B cell (primary cell): ENCODE results near the gene NEU2. TPM values are rescaled to one million over a fixed set of nuclear protein-coding genes. Genes with fewer than 3 reads are reported as not detected.

ENCODE experiments used
- ATAC-seq: fragments of 200-7000 bp; cut with Tn5 transposase; one replicate; pipeline ENCODE4 v1.10.0; 2021; ENCODE audit warnings: low read depth, mild to moderate bottlenecking, moderate number of reproducible peaks, moderate library complexity
- CTCF ChIA-PET: fragments of 350-600 bp; sonication (Branson Sonifier 250); formaldehyde crosslinking; loops from one replicate; lab custom pipeline; 2021; ENCODE audit warnings: antibody characterized with exemption, inconsistent platforms; lab: Charles Lee
- POLR2A ChIA-PET: fragments of 350-600 bp; sonication (Branson Sonifier 250); formaldehyde crosslinking; loops from one replicate; lab custom pipeline; 2021; ENCODE audit warnings: antibody characterized with exemption; lab: Charles Lee
- DNase-seq: peaks from one replicate; pipeline ENCODE4 v3.0.0; 2013
- H2AFZ ChIP-seq: 2 replicates; pipeline ENCODE4 v1.6.1; 2012; ENCODE audit warnings: mild to moderate bottlenecking, low read depth, low read length; ENCODE audit not compliant: insufficient read depth, poor library complexity, severe bottlenecking
- H3K27ac ChIP-seq, 2 donors: 1 replicate in 1 of 2; 2 replicates in 1 of 2; pipeline ENCODE4 v1.5.1; 2012 to 2013; ENCODE audit warnings: low read length in 2 of 2, mild to moderate bottlenecking in 2 of 2, moderate library complexity in 1 of 2
- H3K27me3 ChIP-seq, 4 experiments: fragments of 200-600 bp in 1 of 4; sonication (generic) in 1 of 4; replicated peaks in 1 of 4; 1 replicate in 2 of 4; 2 replicates in 2 of 4; pipeline versions ENCODE4 v1.6.1 to v1.7.0; 2013 to 2016; ENCODE audit warnings: low read length in 3 of 4, mild to moderate bottlenecking in 2 of 4, mixed read lengths in 1 of 4, moderate library complexity in 1 of 4; ENCODE audit not compliant: insufficient read depth in 4 of 4, control insufficient read depth in 3 of 4; ENCODE audit errors: control extremely low read depth in 1 of 4
- H3K36me3 ChIP-seq, 2 experiments: replicated peaks in 1 of 2; 1 replicate in 1 of 2; 2 replicates in 1 of 2; pipeline versions ENCODE4 v1.6.1 to v1.7.1; 2013; ENCODE audit warnings: low read length in 1 of 2; ENCODE audit not compliant: insufficient read depth in 2 of 2, control insufficient read depth in 1 of 2; ENCODE audit errors: control extremely low read depth in 1 of 2, extremely low read depth in 1 of 2
- H3K4me1 ChIP-seq, 2 donors: fragments of 200-600 bp in 1 of 2; sonication (generic) in 1 of 2; 1 replicate in 1 of 2; 2 replicates in 1 of 2; pipeline versions ENCODE4 v1.5.1 to v1.6.1; 2013 to 2017; ENCODE audit warnings: low read length in 2 of 2; ENCODE audit not compliant: control insufficient read depth in 2 of 2, insufficient read depth in 2 of 2
- H3K4me2 ChIP-seq: replicated peaks from 2 replicates; pipeline ENCODE3; 2012; ENCODE audit warnings: mild to moderate bottlenecking, low read depth, low read length; ENCODE audit not compliant: poor library complexity, severe bottlenecking
- H3K4me3 ChIP-seq, 5 experiments: fragments of 200-600 bp in 1 of 5; sonication (generic) in 1 of 5; 1 replicate in 3 of 5; 2 replicates in 2 of 5; pipeline versions ENCODE4 v1.5.1 to v1.7.0; 2011 to 2016; ENCODE audit warnings: low read length in 4 of 5, mild to moderate bottlenecking in 4 of 5, low read depth in 2 of 5, control low read depth in 1 of 5, moderate library complexity in 1 of 5; ENCODE audit not compliant: insufficient read depth in 1 of 5; ENCODE audit errors: control extremely low read depth in 1 of 5, extremely low read depth in 1 of 5
- H3K79me2 ChIP-seq: fragments of 200-600 bp; sonication (generic); one replicate; pipeline ENCODE4 v1.6.0; 2016; ENCODE audit warnings: low read length; ENCODE audit not compliant: control insufficient read depth, insufficient read depth
- H3K9ac ChIP-seq: fragments of 200-600 bp; sonication (generic); 2 replicates; pipeline ENCODE4 v1.6.1; 2017; ENCODE audit warnings: mild to moderate bottlenecking, low read length, moderate library complexity
- H3K9me3 ChIP-seq, 3 donors: one replicate each; pipeline versions ENCODE4 v1.6.1 to v1.7.1; 2013; ENCODE audit warnings: low read length in 2 of 3; ENCODE audit not compliant: control insufficient read depth in 2 of 3, insufficient read depth in 1 of 3; ENCODE audit errors: control extremely low read depth in 1 of 3
- H4K20me1 ChIP-seq: 2 replicates; pipeline ENCODE4 v1.6.0; 2012; ENCODE audit warnings: mild to moderate bottlenecking, low read length; ENCODE audit not compliant: insufficient read depth, control insufficient read depth, poor library complexity, severe bottlenecking
- H3K27ac Mint-ChIP-seq: one replicate; pipeline ENCODE4 v1.8.0; 2021; ENCODE audit warnings: mixed read lengths
- H3K27me3 Mint-ChIP-seq: one replicate; pipeline ENCODE4 v1.8.0; 2021; ENCODE audit warnings: mixed read lengths
- H3K4me1 Mint-ChIP-seq: one replicate; pipeline ENCODE4 v1.8.0; 2021; ENCODE audit warnings: mixed read lengths
- H3K4me3 Mint-ChIP-seq: one replicate; pipeline ENCODE4 v1.8.0; 2021; ENCODE audit warnings: mixed read lengths
- H3K9me3 Mint-ChIP-seq: one replicate; pipeline ENCODE4 v1.8.0; 2022; ENCODE audit warnings: mixed read lengths; ENCODE audit not compliant: insufficient read depth
- CTCF ChIP-seq: fragments of 200-600 bp; IDR thresholded peaks from one replicate; pipeline ENCODE4 v1.8.0; 2022; ENCODE audit warnings: antibody characterized with exemption, mild to moderate bottlenecking
- EZH2 ChIP-seq: IDR thresholded peaks from 2 replicates; pipeline ENCODE4 v1.6.1; 2012; ENCODE audit warnings: borderline replicate concordance, low read depth, mild to moderate bottlenecking, moderate library complexity, low read length; ENCODE audit not compliant: insufficient read depth, poor library complexity, severe bottlenecking
- WGBS: methylation state at CpG from one replicate; pipeline ENCODE4 v1.1.5; 2013; ENCODE audit warnings: missing lambda C conversion rate; ENCODE audit not compliant: insufficient coverage; 5-methylcytosine and 5-hydroxymethylcytosine counted together
- intact Hi-C: fragments of 100-400 bp; cut with micrococcal nuclease; formaldehyde crosslinking; loops from one replicate; pipeline ENCODE4 v1.10.0; 2022
- polyA plus RNA-seq: library from polyadenylated mRNA; depleted of rRNA; stranded (reverse); fragments of >200 nt; gene quantifications from 2 replicates; pipeline ENCODE4 v1.2.3, GENCODE V29; 2012
- total RNA-seq, 2 donors: library from RNA; stranded (reverse); fragments of 120-200 nt in 1 of 2; gene quantifications; 1 replicate in 1 of 2; 2 replicates in 1 of 2; pipeline versions ENCODE4 v1.2.3 to v1.2.4, GENCODE V29; 2013 to 2022

NEU2 gene
- total and polyA plus RNA-seq, 2 donors (not counting 1 experiment from before 2014, with no cell fraction given) = not detected

GRCh38 chr2:233006648-233007047 is 25.8 kb upstream of the NEU2 start:
- H2AFZ ChIP-seq = no peak overlapping the region
- TF ChIP-seq EZH2 (no peak), CTCF (no peak)
- H3K4me2 ChIP-seq = no peak overlapping the region
- H3K9me3 Mint-ChIP-seq = no peaks in the 10 kb centered on the region
- peaks cover 10% of the 10 kb centered on the region for H3K27me3 Mint-ChIP-seq
- WGBS = no CpG with 5 or more reads among the region's 6 CpGs
- no peak overlapping the region for H3K27ac Mint-ChIP-seq
- H3K4me3 Mint-ChIP-seq = no peak overlapping the region
- no peaks in the 10 kb centered on the region for H3K36me3 ChIP-seq
- H3K27ac ChIP-seq = no peak overlapping the region
- no peaks in the 10 kb centered on the region for H3K27me3 ChIP-seq
- no peak overlapping the region for H3K9ac ChIP-seq
- H3K4me1 Mint-ChIP-seq = peaks cover under 1% of the 10 kb centered on the region
- H4K20me1 ChIP-seq = no peaks in the 10 kb centered on the region
- peaks cover under 1 to 2% of the 10 kb centered on the region in 2 donors for H3K4me1 ChIP-seq
- no peaks in the 10 kb centered on the region for H3K9me3 ChIP-seq
- H3K4me3 ChIP-seq = no peak overlapping the region
- no peaks in the 10 kb centered on the region for H3K79me2 ChIP-seq
- ATAC-seq (no peak), DNase-seq (no peak)
- intact Hi-C loops = no loop called here
- CTCF ChIA-PET = interaction anchor here (1.3 kb wide), 1 partner anchor 154 kb away, joined by 3 read pairs; no protein-coding TSS in a partner anchor
- POLR2A ChIA-PET = no interaction called here

GRCh38 chr2:233007270-233007669 is 25.2 kb upstream of the NEU2 start:
- H3K27ac ChIP-seq = no peak overlapping the region
- 72% methylated on average over 4 of the region's 7 CpGs for WGBS
- H3K4me2 ChIP-seq = no peak overlapping the region
- intact Hi-C loops = no loop called here
- no peaks in the 10 kb centered on the region for H3K36me3 ChIP-seq
- ChIA-PET CTCF (no interaction called here), POLR2A (no interaction called here)
- Mint-ChIP-seq H3K27ac (no peak overlapping the region), H3K9me3 (no peaks in the 10 kb centered on the region), H3K27me3 (peaks cover 10% of the 10 kb centered on the region), H3K4me3 (no peak overlapping the region), H3K4me1 (peaks cover 7% of the 10 kb centered on the region)
- no peak overlapping the region for H2AFZ ChIP-seq
- ATAC-seq = no peak
- H3K79me2 ChIP-seq = no peaks in the 10 kb centered on the region
- no peak for TF ChIP-seq EZH2
- no peak for TF ChIP-seq CTCF
- H3K4me1 ChIP-seq = peaks cover 6 to 7% of the 10 kb centered on the region in 2 donors
- H3K9me3 ChIP-seq = no peaks in the 10 kb centered on the region
- no peak overlapping the region for H3K4me3 ChIP-seq
- H3K27me3 ChIP-seq = no peaks in the 10 kb centered on the region
- no peak overlapping the region for H3K9ac ChIP-seq
- DNase-seq = no peak
- no peaks in the 10 kb centered on the region for H4K20me1 ChIP-seq
